ENCODE measurements around the gene SYTL2. TPM values are rescaled to one million over a fixed set of nuclear protein-coding genes. Genes with fewer than 3 reads are reported as not detected.
"Not testable (repeated sequence)": the region's sequence is repeated elsewhere in the genome, so short reads cannot be mapped to it uniquely, and the experiment has no call there.

Gene SYTL2
- total RNA-seq, 1 donor from 2014 or later = 7.3 TPM

DNA sequence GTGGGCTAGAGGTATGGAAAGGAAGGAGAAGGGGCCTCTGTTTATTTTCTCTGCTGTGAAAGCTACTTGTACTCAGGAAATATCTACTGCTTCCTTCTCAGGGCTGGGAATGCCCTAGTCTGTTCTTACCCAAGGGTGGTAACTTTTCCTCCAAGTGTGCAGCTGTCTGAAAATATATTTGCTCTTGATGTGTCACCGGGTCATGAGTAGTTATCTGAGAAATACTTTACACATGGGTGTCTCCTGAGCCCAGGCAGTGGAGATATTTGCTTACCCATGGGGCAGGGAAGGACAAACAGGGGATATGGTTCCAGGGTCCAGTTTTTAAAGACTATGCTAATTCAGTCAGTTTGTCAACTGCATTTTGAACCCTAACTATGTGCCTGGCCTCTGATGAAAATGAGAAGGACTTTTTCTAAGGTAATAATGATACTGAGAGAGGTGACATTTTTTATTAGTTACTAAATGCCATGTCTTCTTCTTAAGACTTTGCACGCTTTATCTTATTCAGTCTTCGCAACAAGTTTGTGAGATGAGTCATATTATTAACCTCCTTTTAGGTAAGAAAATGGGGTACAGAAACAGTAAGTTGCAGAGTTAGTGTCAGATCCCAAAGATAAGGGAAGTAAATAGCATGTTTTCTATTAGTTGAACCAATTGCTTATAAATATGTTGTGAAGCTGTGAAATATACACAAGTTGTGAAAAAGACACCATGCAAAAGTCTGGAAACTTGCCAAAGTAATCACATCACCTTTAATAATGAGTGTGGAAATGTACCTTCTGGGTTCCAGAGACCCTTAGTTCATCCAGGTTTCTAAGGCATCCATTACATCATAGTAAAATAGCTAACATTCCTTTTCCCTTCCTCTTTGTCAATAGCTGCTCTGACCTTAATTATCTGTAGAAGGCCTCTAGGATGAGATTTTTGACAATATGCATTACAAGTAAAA is 22.9 kb downstream of the SYTL2 start:
- TF ChIP-seq, protein P1, sequence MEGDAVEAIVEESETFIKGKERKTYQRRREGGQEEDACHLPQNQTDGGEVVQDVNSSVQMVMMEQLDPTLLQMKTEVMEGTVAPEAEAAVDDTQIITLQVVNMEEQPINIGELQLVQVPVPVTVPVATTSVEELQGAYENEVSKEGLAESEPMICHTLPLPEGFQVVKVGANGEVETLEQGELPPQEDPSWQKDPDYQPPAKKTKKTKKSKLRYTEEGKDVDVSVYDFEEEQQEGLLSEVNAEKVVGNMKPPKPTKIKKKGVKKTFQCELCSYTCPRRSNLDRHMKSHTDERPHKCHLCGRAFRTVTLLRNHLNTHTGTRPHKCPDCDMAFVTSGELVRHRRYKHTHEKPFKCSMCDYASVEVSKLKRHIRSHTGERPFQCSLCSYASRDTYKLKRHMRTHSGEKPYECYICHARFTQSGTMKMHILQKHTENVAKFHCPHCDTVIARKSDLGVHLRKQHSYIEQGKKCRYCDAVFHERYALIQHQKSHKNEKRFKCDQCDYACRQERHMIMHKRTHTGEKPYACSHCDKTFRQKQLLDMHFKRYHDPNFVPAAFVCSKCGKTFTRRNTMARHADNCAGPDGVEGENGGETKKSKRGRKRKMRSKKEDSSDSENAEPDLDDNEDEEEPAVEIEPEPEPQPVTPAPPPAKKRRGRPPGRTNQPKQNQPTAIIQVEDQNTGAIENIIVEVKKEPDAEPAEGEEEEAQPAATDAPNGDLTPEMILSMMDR (conservative IDR thresholded peaks at IDR 0.05) = no peak
- no peaks in the 10 kb centered on the region for H3K36me3 Mint-ChIP-seq (ENCODE audit: low read depth)
- no peak overlapping the region for H3K27ac Mint-ChIP-seq (ENCODE audit: unreplicated experiment)
- no peaks in the 10 kb centered on the region for H3K9me3 Mint-ChIP-seq
- no peak for DNase-seq (ENCODE audit: low read depth, low spot score)
- no peak overlapping the region for H3K4me3 Mint-ChIP-seq
- no peaks in the 10 kb centered on the region for H3K4me1 Mint-ChIP-seq
- H3K27me3 Mint-ChIP-seq (ENCODE audit: low read depth) = no peaks in the 10 kb centered on the region

DNA sequence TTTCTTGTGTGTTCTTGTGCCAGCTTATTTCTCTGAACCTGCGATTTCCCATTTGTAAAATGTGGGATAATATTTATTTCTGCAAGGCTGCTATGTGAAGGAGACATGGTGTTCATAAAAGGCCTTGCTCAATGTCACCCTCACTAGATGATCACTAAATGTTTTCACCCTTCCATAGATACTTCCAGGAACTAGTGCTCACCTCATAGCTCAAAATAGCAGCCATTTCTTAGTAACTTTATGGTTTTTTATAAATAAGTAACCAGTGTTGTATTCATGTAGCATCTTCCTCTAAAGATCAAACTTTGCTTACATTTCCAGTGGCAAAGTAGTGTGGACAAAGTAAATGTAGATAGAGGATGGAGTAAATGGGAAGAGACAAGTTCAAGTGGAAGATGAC is 23.8 kb downstream of the SYTL2 start:
- DNase-seq (ENCODE audit: low read depth, low spot score) = no peak
- Mint-ChIP-seq H3K4me1 (no peaks in the 10 kb centered on the region), H3K36me3 (ENCODE audit: low read depth) (peaks cover 2% of the 10 kb centered on the region)

GRCh38 chr11:85784480-85785265 is 26.3 kb downstream of the SYTL2 start:
- DNase-seq (ENCODE audit: low read depth, low spot score) = no peak
- H3K4me1 Mint-ChIP-seq = no peaks in the 10 kb centered on the region
- TF ChIP-seq, protein P1 (conservative IDR thresholded peaks at IDR 0.05) = no peak
- peaks cover 2% of the 10 kb centered on the region for H3K36me3 Mint-ChIP-seq (ENCODE audit: low read depth)
- H3K9me3 Mint-ChIP-seq = peaks cover 2% of the 10 kb centered on the region
- H3K27me3 Mint-ChIP-seq (ENCODE audit: low read depth) = no peaks in the 10 kb centered on the region
- no peak overlapping the region for H3K27ac Mint-ChIP-seq (ENCODE audit: unreplicated experiment)
- no peak overlapping the region for H3K4me3 Mint-ChIP-seq

More for the DNA sequence above, 23.8 kb downstream of the SYTL2 start:
- TF ChIP-seq, protein P1 (conservative IDR thresholded peaks at IDR 0.05) = no peak
- H3K4me3 Mint-ChIP-seq = no peak overlapping the region
- peaks cover 2% of the 10 kb centered on the region for H3K9me3 Mint-ChIP-seq
- H3K27me3 Mint-ChIP-seq (ENCODE audit: low read depth) = no peaks in the 10 kb centered on the region
- no peak overlapping the region for H3K27ac Mint-ChIP-seq (ENCODE audit: unreplicated experiment)

GRCh38 chr11:85783758-85784157 is 27.2 kb downstream of the SYTL2 start:
- Mint-ChIP-seq H3K27me3 (ENCODE audit: low read depth) (no peaks in the 10 kb centered on the region), H3K36me3 (ENCODE audit: low read depth) (peaks cover 2% of the 10 kb centered on the region), H3K27ac (ENCODE audit: unreplicated experiment) (no peak overlapping the region), H3K9me3 (peaks cover 2% of the 10 kb centered on the region), H3K4me1 (no peaks in the 10 kb centered on the region), H3K4me3 (no peak overlapping the region)
- no peak for DNase-seq (ENCODE audit: low read depth, low spot score)
- TF ChIP-seq, protein P1 (conservative IDR thresholded peaks at IDR 0.05) = no peak

DNA sequence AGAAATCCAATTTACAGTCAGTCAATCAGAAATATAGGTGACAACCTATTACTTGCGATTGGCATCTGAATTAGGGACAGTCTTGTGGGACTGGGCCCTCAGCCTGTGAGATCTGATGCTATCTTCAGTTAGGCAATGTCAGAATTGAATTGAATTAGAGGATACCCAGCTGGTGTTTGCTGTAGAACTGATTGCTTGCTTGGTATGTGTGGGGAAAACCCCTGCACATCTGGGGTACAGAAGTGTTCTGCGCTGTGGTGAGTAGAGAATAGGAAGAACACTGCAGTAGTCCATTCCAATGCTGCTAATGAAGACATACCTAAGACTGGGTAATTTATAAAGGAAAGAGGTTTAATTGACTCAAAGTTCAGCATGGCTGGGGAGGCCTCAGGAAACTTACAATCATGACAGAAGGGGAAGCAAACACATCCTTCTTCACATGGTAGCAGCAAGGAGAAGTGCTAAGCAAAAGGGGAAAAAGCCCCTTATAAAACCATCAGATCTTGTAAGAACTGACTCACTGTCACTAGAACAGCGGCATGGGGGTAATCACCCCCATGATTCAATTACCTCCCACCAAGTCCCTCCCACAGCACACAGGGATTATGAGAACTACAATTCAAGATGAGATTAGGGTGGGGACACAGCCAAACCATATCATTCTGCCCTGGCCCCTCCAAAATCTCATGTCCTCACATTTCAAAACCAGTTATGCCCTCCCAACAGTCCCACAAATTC is 30.0 kb downstream of the SYTL2 start:
- not testable (repeated sequence) for H3K27ac Mint-ChIP-seq (ENCODE audit: unreplicated experiment); H3K4me3 Mint-ChIP-seq; DNase-seq (ENCODE audit: low read depth, low spot score); H3K36me3 Mint-ChIP-seq (ENCODE audit: low read depth); H3K27me3 Mint-ChIP-seq (ENCODE audit: low read depth); H3K9me3 Mint-ChIP-seq; H3K4me1 Mint-ChIP-seq
